ENCODE data around the gene LDHB.

DNA sequence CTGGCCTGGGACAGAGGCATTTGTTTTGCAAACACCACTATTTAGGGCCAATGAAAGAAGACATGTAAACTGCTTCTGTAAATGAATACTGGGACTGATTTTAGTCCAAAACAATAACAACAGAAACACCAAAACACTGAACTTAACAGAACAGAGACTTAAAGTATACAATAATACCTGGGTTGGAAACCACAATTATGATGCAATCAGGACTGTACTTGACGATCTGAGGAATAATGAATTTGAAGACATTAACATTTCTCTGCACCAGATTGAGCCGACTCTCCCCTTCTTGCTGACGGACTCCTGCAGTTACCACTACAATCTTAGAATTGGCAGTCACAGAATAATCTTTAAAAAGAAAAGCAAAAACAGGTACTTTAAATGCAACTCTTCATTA is 13.9 kb downstream of the LDHB start:
- no peak for TF ChIP-seq POLR2A (IDR thresholded peaks at IDR 0.05)
- TF ChIP-seq, protein P1, sequence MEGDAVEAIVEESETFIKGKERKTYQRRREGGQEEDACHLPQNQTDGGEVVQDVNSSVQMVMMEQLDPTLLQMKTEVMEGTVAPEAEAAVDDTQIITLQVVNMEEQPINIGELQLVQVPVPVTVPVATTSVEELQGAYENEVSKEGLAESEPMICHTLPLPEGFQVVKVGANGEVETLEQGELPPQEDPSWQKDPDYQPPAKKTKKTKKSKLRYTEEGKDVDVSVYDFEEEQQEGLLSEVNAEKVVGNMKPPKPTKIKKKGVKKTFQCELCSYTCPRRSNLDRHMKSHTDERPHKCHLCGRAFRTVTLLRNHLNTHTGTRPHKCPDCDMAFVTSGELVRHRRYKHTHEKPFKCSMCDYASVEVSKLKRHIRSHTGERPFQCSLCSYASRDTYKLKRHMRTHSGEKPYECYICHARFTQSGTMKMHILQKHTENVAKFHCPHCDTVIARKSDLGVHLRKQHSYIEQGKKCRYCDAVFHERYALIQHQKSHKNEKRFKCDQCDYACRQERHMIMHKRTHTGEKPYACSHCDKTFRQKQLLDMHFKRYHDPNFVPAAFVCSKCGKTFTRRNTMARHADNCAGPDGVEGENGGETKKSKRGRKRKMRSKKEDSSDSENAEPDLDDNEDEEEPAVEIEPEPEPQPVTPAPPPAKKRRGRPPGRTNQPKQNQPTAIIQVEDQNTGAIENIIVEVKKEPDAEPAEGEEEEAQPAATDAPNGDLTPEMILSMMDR (IDR thresholded peaks at IDR 0.05), result no peak
- no peak for TF ChIP-seq POLR2AphosphoS5 (IDR thresholded peaks at IDR 0.05)
